Measurements from ENCODE around the gene CSTPP1. TPM values are rescaled to one million over a fixed set of nuclear protein-coding genes. Genes with fewer than 3 reads are reported as not detected.

Gene CSTPP1
- total and polyA plus RNA-seq, 2 of the 4 experiments (the other 2 are of a cell fraction) = 22.0 to 35.7 TPM

DNA sequence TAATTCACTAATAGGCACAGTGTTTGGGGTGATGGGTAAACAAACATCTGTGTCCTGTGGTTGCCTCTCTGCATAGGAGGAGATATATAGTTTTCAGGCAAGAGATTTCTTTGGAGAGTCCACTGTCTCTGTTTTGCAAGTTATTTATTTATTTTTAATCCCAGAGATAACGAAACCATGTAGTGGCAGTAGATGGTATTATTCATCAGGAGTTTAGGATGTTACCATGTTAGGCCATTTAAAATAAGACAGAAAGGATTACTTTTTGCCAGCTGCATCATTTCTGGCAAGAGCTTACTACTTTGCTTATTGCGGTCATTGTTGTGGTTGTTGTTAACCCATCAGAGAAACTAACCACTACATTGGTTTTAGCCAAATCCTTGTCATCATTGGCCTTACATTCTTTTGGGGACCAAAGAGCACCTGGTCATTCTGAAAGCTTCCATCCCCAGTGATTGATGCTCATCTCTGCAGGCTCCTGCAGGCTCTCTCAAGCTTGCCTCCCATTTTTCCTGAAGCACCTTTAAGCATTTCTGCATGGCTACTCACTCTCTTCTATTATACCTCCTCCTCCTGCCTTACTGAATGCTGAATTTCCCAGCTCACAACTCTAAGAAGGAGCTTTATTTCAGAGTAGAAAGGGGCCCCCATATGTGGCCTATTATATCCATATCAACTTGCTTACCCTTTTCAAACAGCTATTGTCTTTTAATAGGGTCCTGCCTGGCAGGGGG lies 84.4 kb downstream of the CSTPP1 start:
- in situ Hi-C loops (cut with MboI; ENCODE audit: low sequenced_read_pairs) (no loop called here), dilution Hi-C loops (cut with HindIII; ENCODE audit: low sequenced_read_pairs, unreplicated experiment) (no loop called here), intact Hi-C loops (cut with micrococcal nuclease) (no loop called here)
- H4K5ac ChIP-seq (ENCODE audit: low read depth, low read length) = no peak overlapping the region
- H4K20me1 ChIP-seq (ENCODE audit: insufficient read depth, low read length) = no peaks in the 10 kb centered on the region
- no peak overlapping the region for H3K27ac ChIP-seq (ENCODE audit: insufficient read depth, low read length)
- DNase-seq (peak; percentile 27), ATAC-seq (ENCODE audit: low read depth) (peak; percentile 82)
- POLR2A ChIA-PET (ENCODE audit: unreplicated experiment) = no interaction called here
- no peak overlapping the region for H3K14ac ChIP-seq (replicated peaks; ENCODE audit: low read depth, low read length)
- no peak overlapping the region for H3K56ac ChIP-seq (ENCODE audit: extremely low read depth, insufficient read depth, low read length)
- no peak for TF ChIP-seq RFX5 (IDR thresholded peaks at IDR 0.05; ENCODE audit: low read depth, low read length)
- TF ChIP-seq SMC3 (IDR thresholded peaks at IDR 0.05; ENCODE audit: low read depth, low read length) = no peak
- TF ChIP-seq MXI1 (IDR thresholded peaks at IDR 0.05; ENCODE audit: borderline replicate concordance, low read depth, low read length) = no peak
- TF ChIP-seq, protein P1, sequence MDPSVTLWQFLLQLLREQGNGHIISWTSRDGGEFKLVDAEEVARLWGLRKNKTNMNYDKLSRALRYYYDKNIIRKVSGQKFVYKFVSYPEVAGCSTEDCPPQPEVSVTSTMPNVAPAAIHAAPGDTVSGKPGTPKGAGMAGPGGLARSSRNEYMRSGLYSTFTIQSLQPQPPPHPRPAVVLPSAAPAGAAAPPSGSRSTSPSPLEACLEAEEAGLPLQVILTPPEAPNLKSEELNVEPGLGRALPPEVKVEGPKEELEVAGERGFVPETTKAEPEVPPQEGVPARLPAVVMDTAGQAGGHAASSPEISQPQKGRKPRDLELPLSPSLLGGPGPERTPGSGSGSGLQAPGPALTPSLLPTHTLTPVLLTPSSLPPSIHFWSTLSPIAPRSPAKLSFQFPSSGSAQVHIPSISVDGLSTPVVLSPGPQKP (IDR thresholded peaks at IDR 0.05; ENCODE audit: borderline replicate concordance, low read depth, low read length) = no peak
- no peak for TF ChIP-seq NFE2L2 (IDR thresholded peaks at IDR 0.05; ENCODE audit: low read depth, low read length)
- TF ChIP-seq FOS (IDR thresholded peaks at IDR 0.05; ENCODE audit: low read depth, low read length) = no peak
- TF ChIP-seq, protein P2, sequence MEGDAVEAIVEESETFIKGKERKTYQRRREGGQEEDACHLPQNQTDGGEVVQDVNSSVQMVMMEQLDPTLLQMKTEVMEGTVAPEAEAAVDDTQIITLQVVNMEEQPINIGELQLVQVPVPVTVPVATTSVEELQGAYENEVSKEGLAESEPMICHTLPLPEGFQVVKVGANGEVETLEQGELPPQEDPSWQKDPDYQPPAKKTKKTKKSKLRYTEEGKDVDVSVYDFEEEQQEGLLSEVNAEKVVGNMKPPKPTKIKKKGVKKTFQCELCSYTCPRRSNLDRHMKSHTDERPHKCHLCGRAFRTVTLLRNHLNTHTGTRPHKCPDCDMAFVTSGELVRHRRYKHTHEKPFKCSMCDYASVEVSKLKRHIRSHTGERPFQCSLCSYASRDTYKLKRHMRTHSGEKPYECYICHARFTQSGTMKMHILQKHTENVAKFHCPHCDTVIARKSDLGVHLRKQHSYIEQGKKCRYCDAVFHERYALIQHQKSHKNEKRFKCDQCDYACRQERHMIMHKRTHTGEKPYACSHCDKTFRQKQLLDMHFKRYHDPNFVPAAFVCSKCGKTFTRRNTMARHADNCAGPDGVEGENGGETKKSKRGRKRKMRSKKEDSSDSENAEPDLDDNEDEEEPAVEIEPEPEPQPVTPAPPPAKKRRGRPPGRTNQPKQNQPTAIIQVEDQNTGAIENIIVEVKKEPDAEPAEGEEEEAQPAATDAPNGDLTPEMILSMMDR (conservative IDR thresholded peaks at IDR 0.05; ENCODE audit: low read depth, low read length) = no peak
- TF ChIP-seq POLR2A (IDR thresholded peaks at IDR 0.05; ENCODE audit: low read depth, low read length) = no peak
- no peak for TF ChIP-seq CEBPB (IDR thresholded peaks at IDR 0.05; ENCODE audit: low read depth, low read length)
- no peak for TF ChIP-seq BHLHE40 (IDR thresholded peaks at IDR 0.05; ENCODE audit: low read depth, low read length)
- no peak for TF ChIP-seq MAZ (IDR thresholded peaks at IDR 0.05; ENCODE audit: borderline replicate concordance, low read depth, low read length)
- no peak for TF ChIP-seq RCOR1 (IDR thresholded peaks at IDR 0.05; ENCODE audit: insufficient replicate concordance, low read length)
- no peak for TF ChIP-seq MAFK (IDR thresholded peaks at IDR 0.05; ENCODE audit: low read depth, low read length)
- TF ChIP-seq, protein P3, sequence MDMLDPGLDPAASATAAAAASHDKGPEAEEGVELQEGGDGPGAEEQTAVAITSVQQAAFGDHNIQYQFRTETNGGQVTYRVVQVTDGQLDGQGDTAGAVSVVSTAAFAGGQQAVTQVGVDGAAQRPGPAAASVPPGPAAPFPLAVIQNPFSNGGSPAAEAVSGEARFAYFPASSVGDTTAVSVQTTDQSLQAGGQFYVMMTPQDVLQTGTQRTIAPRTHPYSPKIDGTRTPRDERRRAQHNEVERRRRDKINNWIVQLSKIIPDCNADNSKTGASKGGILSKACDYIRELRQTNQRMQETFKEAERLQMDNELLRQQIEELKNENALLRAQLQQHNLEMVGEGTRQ (IDR thresholded peaks at IDR 0.05; ENCODE audit: low read depth, low read length) = no peak
- no peak for TF ChIP-seq CHD1 (IDR thresholded peaks at IDR 0.05; ENCODE audit: low read depth, low read length)
- no peak for TF ChIP-seq RAD21 (IDR thresholded peaks at IDR 0.05; ENCODE audit: low read length)
- peak overlapping the region; percentile 40; the same call in 1 of the 2 replicates for H3K4me2 ChIP-seq (ENCODE audit: low read depth, low read length)
- 0 out of 2 replicates have a peak, but pooled peaks cover 1% of the 10 kb centered on the region for H3K4me1 ChIP-seq (ENCODE audit: control insufficient read depth, insufficient read depth, low read length)
- no peak overlapping the region for H2AK5ac ChIP-seq (ENCODE audit: low read depth, low read length)
- H3K9me3 ChIP-seq (ENCODE audit: control insufficient read depth, insufficient read depth, low read length) = no peaks in the 10 kb centered on the region
- no TSS peak for BruUV-seq (replicated peaks)
- no peak overlapping the region for H3K23ac ChIP-seq (ENCODE audit: low read depth, low read length)
- no peak overlapping the region for H2BK15ac ChIP-seq (ENCODE audit: low read depth, low read length)
- no peak overlapping the region for H2AK9ac ChIP-seq (replicated peaks; ENCODE audit: low read depth, low read length, poor library complexity)
- H4K8ac ChIP-seq (ENCODE audit: low read depth in 2 of 2, low read length in 2 of 2) = no peak overlapping the region
- H3K79me1 ChIP-seq (ENCODE audit: low read depth in 1 of 2, low read length in 2 of 2) = no peaks in the 10 kb centered on the region; a peak in 2 of 4 replicates
- no peak overlapping the region for H3K18ac ChIP-seq (ENCODE audit: low read depth, low read length)
- no peak overlapping the region for H2BK120ac ChIP-seq (ENCODE audit: low read depth, low read length)
- no peaks in the 10 kb centered on the region for H3K36me3 ChIP-seq (ENCODE audit: control insufficient read depth, insufficient read depth, low read length)
- H3K9ac ChIP-seq (ENCODE audit: low read depth, low read length) = no peak overlapping the region
- WGBS, 2 experiments (ENCODE audit: extremely low coverage in 2 of 2, insufficient read length in 1 of 2) = no CpG with 5 or more reads among the region's 2 CpGs
- no peak overlapping the region for H2BK20ac ChIP-seq (ENCODE audit: low read depth, low read length)
- no peak overlapping the region for H4K91ac ChIP-seq (ENCODE audit: insufficient read depth, low read depth, low read length)
- no peak overlapping the region for H3K4me3 ChIP-seq (ENCODE audit: insufficient read depth, low read depth, low read length)
- no peaks in the 10 kb centered on the region for H3K27me3 ChIP-seq (ENCODE audit: control insufficient read depth, insufficient read depth, low read length)
- no peaks in the 10 kb centered on the region for H3K9me1 ChIP-seq (ENCODE audit: insufficient read depth, low read length)
- no peak overlapping the region for H2BK5ac ChIP-seq (ENCODE audit: low read depth, low read length, poor library complexity, severe bottlenecking)
- H2AFZ ChIP-seq (replicated peaks; ENCODE audit: low read length, poor library complexity) = no peak overlapping the region
- CTCF ChIA-PET = interaction anchor here (0.6 kb wide), 1 partner anchor 94 kb away, joined by 3 read pairs; no protein-coding TSS in a partner anchor
- H3K4ac ChIP-seq (ENCODE audit: low read depth, low read length) = no peak overlapping the region
